ENCODE results near the gene SCYL3.
"Not testable (repeated sequence)": the region's sequence is repeated elsewhere in the genome, so short reads cannot be mapped to it uniquely, and the experiment has no call there.

Gene SCYL3, protein sequence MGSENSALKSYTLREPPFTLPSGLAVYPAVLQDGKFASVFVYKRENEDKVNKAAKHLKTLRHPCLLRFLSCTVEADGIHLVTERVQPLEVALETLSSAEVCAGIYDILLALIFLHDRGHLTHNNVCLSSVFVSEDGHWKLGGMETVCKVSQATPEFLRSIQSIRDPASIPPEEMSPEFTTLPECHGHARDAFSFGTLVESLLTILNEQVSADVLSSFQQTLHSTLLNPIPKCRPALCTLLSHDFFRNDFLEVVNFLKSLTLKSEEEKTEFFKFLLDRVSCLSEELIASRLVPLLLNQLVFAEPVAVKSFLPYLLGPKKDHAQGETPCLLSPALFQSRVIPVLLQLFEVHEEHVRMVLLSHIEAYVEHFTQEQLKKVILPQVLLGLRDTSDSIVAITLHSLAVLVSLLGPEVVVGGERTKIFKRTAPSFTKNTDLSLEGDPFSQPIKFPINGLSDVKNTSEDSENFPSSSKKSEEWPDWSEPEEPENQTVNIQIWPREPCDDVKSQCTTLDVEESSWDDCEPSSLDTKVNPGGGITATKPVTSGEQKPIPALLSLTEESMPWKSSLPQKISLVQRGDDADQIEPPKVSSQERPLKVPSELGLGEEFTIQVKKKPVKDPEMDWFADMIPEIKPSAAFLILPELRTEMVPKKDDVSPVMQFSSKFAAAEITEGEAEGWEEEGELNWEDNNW

GRCh38 chr1:169893645-169894423 lies at the start of gene SCYL3:
TSS of gene SCYL3 (minus strand) at chr1:169893896. CDS start at chr1:169888840, 5,056 bp downstream.
- peak; percentile 94 to 95 for DNase-seq (ENCODE audit: low read depth in 2 of 2)

- no peak for DNase-seq (ENCODE audit: low read depth in 2 of 2)
These were observed 48.5 kb upstream of the SCYL3 start for GRCh38 chr1:169941982-169942830.

DNA sequence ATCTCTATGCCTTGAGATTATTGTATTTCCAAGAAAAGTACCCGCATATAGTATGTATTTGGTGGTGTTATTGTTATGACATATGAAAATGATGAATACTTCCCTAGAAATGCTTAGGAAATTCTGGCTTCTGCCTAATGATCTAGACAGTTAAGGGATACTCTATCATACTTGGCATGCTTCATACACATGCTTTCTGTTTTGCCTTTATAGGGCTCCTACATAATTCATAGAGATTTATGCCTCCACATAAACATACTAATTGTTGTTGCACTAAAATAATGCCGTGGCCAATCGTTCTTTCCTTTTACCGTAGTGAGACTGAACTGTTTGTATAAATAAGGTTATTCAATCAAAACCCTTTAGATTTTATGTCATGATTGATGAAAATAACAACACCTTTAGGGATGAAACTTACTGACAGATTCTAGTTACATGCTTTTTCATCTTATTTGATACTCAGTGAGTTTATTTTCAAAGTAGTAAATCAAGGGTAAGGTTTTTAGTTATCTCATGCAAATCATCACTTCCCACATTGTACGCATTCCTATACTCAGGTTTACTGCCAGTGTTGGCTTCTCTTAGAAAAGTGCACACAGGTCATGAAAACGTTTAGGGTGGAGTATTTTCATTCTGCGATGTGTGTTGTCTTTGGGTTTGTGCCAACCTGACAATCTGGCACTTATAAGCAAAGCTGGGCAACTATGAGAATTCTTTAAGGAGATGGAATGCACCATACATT lies 40.5 kb upstream of the SCYL3 start:
- peak; percentile 38 to 44 for DNase-seq (ENCODE audit: low read depth in 2 of 2)

GRCh38 chr1:169931795-169932231 lies 38.1 kb upstream of the SCYL3 start:
- no peak for DNase-seq (ENCODE audit: low read depth in 2 of 2)

DNA sequence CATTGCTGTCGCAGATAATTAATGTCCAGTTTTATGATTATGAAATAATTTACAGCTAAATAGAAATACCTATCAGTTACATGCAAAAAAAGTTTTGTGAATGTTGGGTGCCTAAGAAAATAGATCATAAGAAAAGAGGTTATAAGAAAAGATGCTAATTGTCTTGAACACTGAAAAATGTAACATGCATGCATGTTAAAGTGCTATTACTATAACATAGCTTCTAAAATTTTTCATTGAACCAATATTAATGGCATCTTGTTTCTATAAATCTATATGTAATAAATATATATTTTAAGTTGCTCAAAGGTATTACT lies 35.5 kb upstream of the SCYL3 start:
- DNase-seq (ENCODE audit: low read depth in 2 of 2): no peak

- DNase-seq (ENCODE audit: low read depth in 2 of 2): no peak
These were observed 34.9 kb upstream of the SCYL3 start for GRCh38 chr1:169928438-169929209.

- no peak for DNase-seq (ENCODE audit: low read depth in 2 of 2)
These were observed 32.1 kb upstream of the SCYL3 start for GRCh38 chr1:169925505-169926482.

DNA sequence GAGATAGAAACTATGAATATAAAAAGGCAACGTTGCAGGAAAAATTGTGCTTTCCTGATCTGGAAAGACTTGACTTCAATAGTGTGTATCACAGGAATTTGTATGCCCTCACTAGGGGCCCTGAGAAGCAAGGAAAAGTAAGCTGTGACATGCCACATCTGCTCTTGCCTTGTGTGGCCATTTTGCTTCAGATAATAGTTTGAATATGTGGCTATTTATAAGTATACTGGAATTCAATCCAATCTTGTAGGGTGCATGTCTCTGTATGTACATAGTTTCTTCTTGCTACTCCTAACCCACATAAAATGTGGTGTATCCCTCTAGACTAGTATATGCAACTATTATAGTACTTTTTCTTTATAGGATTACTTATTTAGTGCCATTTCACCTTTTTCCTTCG lies 31.1 kb upstream of the SCYL3 start:
- DNase-seq (ENCODE audit: low read depth in 2 of 2): no peak

DNA sequence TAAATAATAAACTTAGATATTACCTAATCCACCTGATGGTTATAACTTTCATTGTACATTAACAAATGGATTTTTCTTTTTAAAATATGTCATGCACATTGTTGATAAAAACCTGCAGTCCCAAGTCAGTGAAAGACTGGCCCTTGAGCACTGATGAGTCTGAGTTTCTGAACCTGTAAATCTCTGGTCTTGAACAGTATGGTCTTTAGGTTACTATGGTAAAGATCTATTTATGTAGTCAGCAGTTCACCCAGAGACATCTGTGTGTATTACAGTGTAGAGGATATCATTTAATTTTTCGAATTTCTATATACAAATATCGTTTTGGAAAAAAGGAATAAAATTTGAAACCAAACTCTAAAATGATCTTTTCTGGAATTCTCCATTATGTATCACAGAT lies 30.4 kb upstream of the SCYL3 start:
- DNase-seq (ENCODE audit: low read depth in 2 of 2): no peak

DNA sequence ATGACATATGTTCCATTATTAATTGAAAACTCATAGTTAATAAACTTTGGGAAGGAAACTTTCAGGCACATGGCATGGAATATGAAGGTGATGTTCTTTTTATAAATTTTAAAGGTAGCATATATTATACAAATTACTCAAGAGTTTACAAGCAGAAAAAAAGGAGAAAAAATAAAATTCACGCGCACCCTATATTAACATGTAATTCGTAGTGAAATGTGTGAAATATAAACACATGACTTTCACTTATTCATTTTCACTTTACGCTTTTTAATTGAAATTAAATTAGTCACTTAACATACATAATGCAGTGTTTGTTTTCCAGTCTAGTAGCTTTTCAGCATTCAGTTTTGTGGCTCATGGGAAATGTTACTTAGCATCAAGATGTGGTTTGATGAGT lies 27.4 kb upstream of the SCYL3 start:
- DNase-seq (ENCODE audit: low read depth in 2 of 2): no peak

GRCh38 chr1:169918927-169919326 lies 25.2 kb upstream of the SCYL3 start:
- DNase-seq (ENCODE audit: low read depth in 2 of 2): no peak

- not testable (repeated sequence) for DNase-seq (ENCODE audit: low read depth in 2 of 2)
These were observed 24.5 kb upstream of the SCYL3 start for GRCh38 chr1:169918220-169918619.

DNA sequence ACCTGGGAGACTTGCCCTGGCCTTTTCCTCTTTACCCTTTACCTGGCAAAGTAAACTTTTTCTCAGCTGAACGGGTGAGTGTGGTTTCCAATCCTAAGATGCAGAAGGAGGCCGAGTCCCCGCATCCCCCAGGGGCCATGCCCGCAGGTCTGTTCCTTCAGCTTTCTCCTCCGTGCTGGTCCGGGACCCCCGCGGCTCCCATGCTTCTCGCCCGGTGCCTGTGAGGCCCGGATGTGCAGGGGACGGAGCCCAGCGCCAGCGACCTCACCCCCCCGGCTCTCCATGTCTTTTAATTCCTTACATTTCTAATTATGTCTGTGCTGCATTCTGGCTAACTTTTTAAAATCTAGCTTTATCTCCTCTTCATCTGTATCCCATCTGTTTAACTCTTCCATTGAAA lies 21.5 kb upstream of the SCYL3 start:
- no peak for DNase-seq (ENCODE audit: low read depth in 2 of 2)

DNA sequence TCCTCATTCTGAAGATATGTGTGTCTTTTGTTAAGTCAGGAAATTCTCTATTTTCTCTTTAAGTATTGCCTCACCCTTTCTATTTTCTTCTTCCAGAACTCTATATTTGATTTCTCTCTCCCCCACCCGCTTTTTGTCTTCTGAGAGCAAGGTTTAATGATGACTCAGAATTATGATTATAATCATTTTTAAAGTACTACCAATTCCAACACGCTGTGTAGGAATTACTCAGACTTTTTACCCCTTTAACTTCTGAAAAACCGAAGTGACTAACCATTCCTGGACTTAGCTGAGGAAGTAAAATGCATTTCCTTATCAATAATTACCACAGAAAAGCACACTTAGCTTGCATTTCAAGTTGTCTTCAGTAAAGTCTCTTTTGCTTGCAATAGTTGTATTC lies 20.8 kb upstream of the SCYL3 start:
- peak; percentile 32 to 33 for DNase-seq (ENCODE audit: low read depth in 2 of 2)

DNA sequence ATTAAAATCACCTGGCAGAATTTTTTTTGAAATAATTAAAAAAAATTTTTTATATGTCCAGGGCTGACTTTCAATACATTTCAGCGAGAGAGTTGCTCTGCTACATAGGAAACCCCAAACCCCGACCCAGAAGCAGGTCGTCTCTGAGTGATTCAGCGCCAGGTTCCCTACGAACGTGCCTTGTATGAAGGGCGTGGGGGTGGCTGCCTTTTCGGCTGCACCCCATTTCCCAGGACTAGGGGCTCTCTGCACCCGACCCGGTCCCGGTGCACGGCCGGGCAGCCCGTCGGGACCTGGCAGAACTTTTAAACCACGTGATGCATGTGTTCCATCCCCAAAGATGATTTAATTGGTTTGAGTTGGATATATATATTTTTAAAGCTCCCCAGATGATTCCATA lies 15.8 kb upstream of the SCYL3 start:
- DNase-seq (ENCODE audit: low read depth in 2 of 2): no peak

DNA sequence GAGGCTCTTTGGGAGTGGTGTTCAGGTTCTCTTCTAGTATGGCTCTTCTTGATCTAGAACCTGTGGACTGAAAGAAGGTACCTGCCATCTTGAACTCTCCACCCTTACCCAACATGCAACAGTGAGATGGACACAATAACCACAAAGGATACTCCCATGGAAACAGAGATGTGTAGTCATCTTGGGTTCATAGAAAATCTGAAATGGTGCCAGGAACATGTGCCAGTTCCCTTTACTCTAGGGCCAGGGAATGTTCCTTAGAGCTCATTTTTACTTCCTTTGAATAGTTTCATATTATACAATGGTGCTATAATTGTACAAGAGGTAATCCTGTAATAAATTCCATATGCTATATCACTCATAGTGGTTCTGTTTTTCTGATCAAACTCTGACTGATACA lies 13.2 kb upstream of the SCYL3 start:
- no peak for DNase-seq (ENCODE audit: low read depth in 2 of 2)

DNA sequence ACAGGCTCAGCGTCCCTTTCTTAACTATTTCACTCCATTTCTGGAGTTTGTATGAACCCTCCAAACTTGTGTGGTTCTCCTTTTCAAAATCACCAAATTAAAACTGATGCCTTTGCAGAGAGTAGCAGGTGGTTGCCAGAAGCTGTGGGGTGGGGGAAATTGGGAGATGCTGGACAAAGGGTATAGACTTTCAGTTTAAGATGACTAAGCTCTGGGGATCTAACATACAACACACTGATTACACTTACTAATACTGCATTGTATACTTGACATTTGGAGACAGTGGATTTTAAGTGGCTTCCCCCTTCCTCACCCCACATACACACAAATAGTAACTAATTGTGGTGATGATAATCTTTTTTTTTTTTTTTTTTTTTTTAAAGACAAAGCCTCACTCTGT lies 11.1 kb upstream of the SCYL3 start:
- no peak for DNase-seq (ENCODE audit: low read depth in 2 of 2)

DNA sequence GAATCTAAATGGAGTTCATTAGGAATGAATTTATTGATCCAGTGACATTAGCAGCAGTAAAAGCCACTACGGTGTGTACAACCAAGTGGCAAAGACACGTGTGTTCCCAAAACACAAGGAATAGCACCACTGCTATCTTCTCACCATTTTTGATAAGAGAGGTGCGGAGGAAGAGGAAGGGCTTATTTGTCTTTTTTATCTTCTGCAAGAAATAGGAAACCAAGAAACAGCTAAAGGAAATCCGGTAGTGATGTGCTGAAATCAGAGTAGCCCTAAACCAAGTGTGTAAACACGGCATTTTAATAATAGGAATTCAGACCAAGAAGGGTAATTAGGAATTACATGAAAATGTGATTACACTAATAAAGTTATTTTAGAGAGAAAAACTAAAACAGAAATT lies 9.1 kb upstream of the SCYL3 start:
- no peak for DNase-seq (ENCODE audit: low read depth in 2 of 2)

- no peak for DNase-seq (ENCODE audit: low read depth in 2 of 2)
These were observed 7.4 kb upstream of the SCYL3 start for GRCh38 chr1:169901115-169901514.

Measured in fibroblast of skin of left biceps (primary cell).